A549 (cell line): ENCODE results near the gene HLA-DPA1. TPM values are rescaled to one million over a fixed set of nuclear protein-coding genes. Genes with fewer than 3 reads are reported as not detected.

Experiments used
- ATAC-seq, 2 experiments: fragments of 200-7000 bp in 1 of 2; fragments of >200 bp in 1 of 2; cut with Nextera tagmentation in 1 of 2; cut with Tn5 transposase in 1 of 2; 3 replicates each; pipeline versions ENCODE4 v1.8.0 to v1.9.1; 2018 to 2020; ENCODE audit warnings: mild to moderate bottlenecking in 1 of 2, moderate library complexity in 1 of 2
- CTCF ChIA-PET: fragments of 300-600 bp; sonication (Branson Sonifier 250); formaldehyde crosslinking; extraction: SDS; loops from one replicate; lab custom pipeline; 2021; ENCODE audit warnings: antibody characterized with exemption, inconsistent platforms; lab: Yijun Ruan, JAX
- POLR2A ChIA-PET: fragments of 350-600 bp; formaldehyde crosslinking; extraction: SDS; loops from one replicate; lab custom pipeline; 2021; ENCODE audit warnings: antibody characterized with exemption, inconsistent platforms; lab: Yijun Ruan, JAX
- DNase-seq, 2 experiments: peaks; one replicate each; pipeline versions ENCODE4 v3.0.0 to v3.0.0-alpha.2; 2011 to 2016; ENCODE audit warnings: low read depth in 1 of 2, low spot score in 1 of 2
- FAIRE-seq: peaks from 2 replicates; lab custom pipeline; 2011; peaks lifted over from hg19 to GRCh38; lab: Jason Lieb, UNC
- H3K27ac ChIP-seq, 2 experiments: fragments of >200 bp; sonication (Bioruptor Twin); formaldehyde crosslinking; 3 replicates each; pipeline ENCODE4 v1.5.1; 2016 to 2017
- H3K4me1 ChIP-seq: fragments of >200 bp; sonication (Bioruptor Twin); formaldehyde crosslinking; 3 replicates; pipeline ENCODE4 v1.6.1; 2016
- H3K4me2 ChIP-seq: fragments of >200 bp; sonication (Bioruptor Twin); formaldehyde crosslinking; 3 replicates; pipeline ENCODE4 v1.6.1; 2016
- H3K4me3 ChIP-seq: fragments of >200 bp; sonication (Bioruptor Twin); formaldehyde crosslinking; 3 replicates; pipeline ENCODE4 v1.5.1; 2016
- H3K9me3 ChIP-seq: fragments of >200 bp; sonication (Bioruptor Twin); formaldehyde crosslinking; 3 replicates; pipeline ENCODE4 v1.6.1; 2016
- BCL3 ChIP-seq: fragments of >200 bp; sonication (Bioruptor Twin); formaldehyde crosslinking; IDR thresholded peaks from 3 replicates; pipeline ENCODE4 v1.6.1; 2016
- BHLHE40 ChIP-seq: IDR thresholded peaks from 2 replicates; pipeline ENCODE4 v1.6.1; 2012; ENCODE audit warnings: low read depth, low read length, inconsistent platforms
- CBX8 ChIP-seq: fragments of 200-600 bp; sonication (generic); IDR thresholded peaks from 2 replicates; pipeline ENCODE4 v1.6.1; 2016
- CEBPB ChIP-seq, 2 experiments: fragments of >200 bp in 1 of 2; sonication (Bioruptor Twin) in 1 of 2; formaldehyde crosslinking in 1 of 2; IDR thresholded peaks; 2 replicates each; pipeline ENCODE4 v1.6.1; 2012 to 2016
- CTCF ChIP-seq: fragments of >200 bp; sonication (Bioruptor Twin); formaldehyde crosslinking; IDR thresholded peaks from 3 replicates; pipeline ENCODE4 v1.5.1; 2016
- E2F6 ChIP-seq: IDR thresholded peaks from 2 replicates; pipeline ENCODE4 v1.6.1; 2012; ENCODE audit warnings: low read depth, borderline replicate concordance
- ELK1 ChIP-seq: fragments of 150-350 bp; IDR thresholded peaks from 2 replicates; pipeline ENCODE4 v1.6.1; 2014; ENCODE audit warnings: low read depth, mild to moderate bottlenecking, low read length
- EP300 ChIP-seq, 2 experiments: fragments of >200 bp; sonication (Bioruptor Twin); formaldehyde crosslinking; IDR thresholded peaks; 2 replicates in 1 of 2; 3 replicates in 1 of 2; pipeline ENCODE4 v1.6.1; 2016 to 2017
- ESRRA ChIP-seq: fragments of 150-350 bp; IDR thresholded peaks from 2 replicates; pipeline ENCODE4 v1.6.1; 2014; ENCODE audit warnings: mild to moderate bottlenecking, low read length, borderline replicate concordance
- FOSL2 ChIP-seq, 2 experiments: fragments of 450-650 bp in 1 of 2; fragments of >200 bp in 1 of 2; sonication (Bioruptor Twin) in 1 of 2; formaldehyde crosslinking; IDR thresholded peaks; 2 replicates each; pipeline versions ENCODE4 v1.5.0 to v1.6.1; 2016 to 2020; ENCODE audit warnings: mild to moderate bottlenecking in 1 of 2, moderate library complexity in 1 of 2
- GATA3 ChIP-seq: IDR thresholded peaks from 2 replicates; pipeline ENCODE4 v1.6.1; 2012; ENCODE audit warnings: borderline replicate concordance
- HES2 ChIP-seq: fragments of >200 bp; sonication (Bioruptor Twin); formaldehyde crosslinking; IDR thresholded peaks from 2 replicates; pipeline ENCODE4 v1.6.1; 2016
- MAX ChIP-seq: IDR thresholded peaks from 2 replicates; pipeline ENCODE4 v1.6.1; 2012
- NPAS2 ChIP-seq: fragments of 250-450 bp; sonication (Bioruptor Pico); IDR thresholded peaks from 2 replicates; pipeline ENCODE4 v1.8.0; 2022; ENCODE audit warnings: mild to moderate bottlenecking, moderate library complexity, borderline replicate concordance
- PBX3 ChIP-seq: IDR thresholded peaks from 2 replicates; pipeline ENCODE4 v1.6.1; 2012
- POLR2A ChIP-seq: IDR thresholded peaks from 2 replicates; pipeline ENCODE4 v1.6.1; 2012; ENCODE audit warnings: mild to moderate bottlenecking, low read length
- RAD21 ChIP-seq, 2 experiments: fragments of >200 bp in 1 of 2; sonication (Bioruptor Twin) in 1 of 2; formaldehyde crosslinking in 1 of 2; IDR thresholded peaks in 1 of 2; conservative IDR thresholded peaks in 1 of 2; 2 replicates in 1 of 2; 3 replicates in 1 of 2; pipeline ENCODE4 v1.6.1; 2012 to 2018; ENCODE audit warnings: inconsistent platforms in 1 of 2
- RARB ChIP-seq: fragments of 250-450 bp; sonication (Bioruptor Pico); IDR thresholded peaks from 2 replicates; pipeline ENCODE4 v1.8.0; 2021; ENCODE audit warnings: mild to moderate bottlenecking, moderate library complexity
- REST ChIP-seq: fragments of 200-600 bp; sonication (generic); IDR thresholded peaks from 2 replicates; pipeline ENCODE4 v1.6.1; 2016; ENCODE audit warnings: antibody characterized with exemption, mild to moderate bottlenecking, moderate library complexity
- RFX5 ChIP-seq: fragments of 450-650 bp; IDR thresholded peaks from 2 replicates; pipeline ENCODE4 v1.7.1; 2014; ENCODE audit warnings: antibody characterized with exemption, mild to moderate bottlenecking, moderate library complexity
- WGBS: methylation state at CpG from one replicate; pipeline ENCODE4 v1.1.6; 2017; ENCODE audit errors: missing lambda C conversion rate; 5-methylcytosine and 5-hydroxymethylcytosine counted together
- polyA plus RNA-seq, 4 experiments: library from polyadenylated mRNA; depleted of rRNA in 3 of 4; stranded (reverse); fragments of >200 nt; fragmentation: RNase III in 1 of 4; extraction: RNeasy Plus Mini Kit Qiagen cat#74134 plus additional on column Dnase treatment in 1 of 4; gene quantifications; 2 replicates in 3 of 4; 3 replicates in 1 of 4; pipeline ENCODE4 v1.2.3, GENCODE V29; 2011 to 2017

Gene HLA-DPA1
- polyA plus RNA-seq, 2 of the 4 experiments (the other 2 are of a cell fraction) = 0.09 TPM; not detected in 1

- ATAC-seq = no peak
- Histone ChIP-seq H3K4me1 (no peaks in the 10 kb centered on the region), H3K4me3 (no peak overlapping the region), H3K9me3 (no peaks in the 10 kb centered on the region), H3K27ac (no peak overlapping the region), H3K4me2 (no peak overlapping the region)
- POLR2A ChIA-PET = no interaction called here
- WGBS = 22% methylated on average over 7 of the region's 8 CpGs
- no peak for DNase-seq
- no peak for FAIRE-seq
- CTCF ChIA-PET = no interaction called here
- TF ChIP-seq POLR2A (no peak), EP300 (IDR thresholded peaks at IDR 0.05) (no peak), BHLHE40 (no peak), NPAS2 (CRISPR knock-in tag) (no peak), ELK1 (no peak), RFX5 (no peak), RARB (no peak)
These were observed 12.2 kb upstream of the HLA-DPA1 start for GRCh38 chr6:33085627-33086026.

- ATAC-seq (peak; percentile 60 to 92; a peak in 4 of 6 replicates), DNase-seq (peak; percentile 24 to 50), FAIRE-seq (no peak)
- H3K27ac ChIP-seq = no peak overlapping the region
- CTCF ChIA-PET = interaction anchor here (0.6 to 1.0 kb wide), 3 partner anchors 25 to 68 kb away, joined by 3 to 4 read pairs (median 3); no protein-coding TSS in a partner anchor
- TF ChIP-seq HES2 = no peak
- peak; percentile 39 for TF ChIP-seq CTCF
- 0 out of 4 replicates have a peak, but pooled peaks of 1 of the 2 experiments have one; percentile 18 for TF ChIP-seq CEBPB (IDR thresholded peaks at IDR 0.05)
- no peak for TF ChIP-seq ESRRA
- peak in 1 of 2 experiments; percentile 36; a peak in 2 of 5 replicates for TF ChIP-seq RAD21 (conservative IDR thresholded peaks at IDR 0.05 in 1 of 2, IDR thresholded peaks at IDR 0.05 in 1 of 2)
- no peak overlapping the region for H3K4me3 ChIP-seq
- H3K4me2 ChIP-seq = no peak overlapping the region
- H3K4me1 ChIP-seq = no peaks in the 10 kb centered on the region
- POLR2A ChIA-PET = no interaction called here
- WGBS = 3% methylated on average over 2 of the region's 2 CpGs
- H3K9me3 ChIP-seq = no peaks in the 10 kb centered on the region
These were observed 9.3 kb upstream of the HLA-DPA1 start for GRCh38 chr6:33082702-33083101.

GRCh38 chr6:33081098-33081824 lies 7.8 kb upstream of the HLA-DPA1 start:
- no peak overlapping the region for H3K4me2 ChIP-seq
- POLR2A ChIA-PET = no interaction called here
- FAIRE-seq = no peak
- no peak for ATAC-seq
- WGBS = 60% methylated on average over 16 of the region's 16 CpGs
- CTCF ChIA-PET = interaction anchor here (1.0 to 1.1 kb wide), 2 partner anchors 68 to 243 kb away, joined by 3 read pairs; partner anchors contain the start of gene TAP2
- no peak overlapping the region for H3K4me3 ChIP-seq
- DNase-seq = no peak
- no peaks in the 10 kb centered on the region for H3K4me1 ChIP-seq
- no peaks in the 10 kb centered on the region for H3K9me3 ChIP-seq
- no peak overlapping the region for H3K27ac ChIP-seq
- no peak for TF ChIP-seq REST
- TF ChIP-seq GATA3 = no peak
- TF ChIP-seq EP300 (IDR thresholded peaks at IDR 0.05) = no peak
- TF ChIP-seq ELK1 = no peak
- TF ChIP-seq BCL3 = no peak
- no peak for TF ChIP-seq E2F6
- no peak for TF ChIP-seq MAX
- TF ChIP-seq FOSL2 (IDR thresholded peaks at IDR 0.05) = no peak
- no peak for TF ChIP-seq FOSL2 (CRISPR knock-in tag; IDR thresholded peaks at IDR 0.05)
- no peak for TF ChIP-seq PBX3
- TF ChIP-seq CBX8 = no peak
